ENCODE data around the gene CDH10.

DNA sequence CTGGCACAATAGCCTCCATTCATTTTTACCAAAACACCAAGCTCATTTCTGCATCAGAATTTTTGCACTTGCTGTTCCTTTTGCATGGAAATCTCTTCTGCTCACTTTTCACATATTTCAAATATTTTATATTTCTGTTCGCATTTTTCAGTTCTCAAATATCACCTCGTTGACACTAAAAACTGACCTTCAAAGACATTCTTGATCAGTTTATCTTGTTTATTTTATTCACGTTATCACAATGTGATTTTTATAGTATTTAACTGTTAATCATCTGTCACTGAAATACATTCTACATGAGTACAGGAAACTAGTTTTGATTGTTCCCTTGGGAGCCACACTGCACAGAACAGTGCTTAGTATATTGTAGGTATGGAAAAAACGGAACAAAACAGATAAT is 29.6 kb downstream of the CDH10 start:
- TF ChIP-seq POLR2A (IDR thresholded peaks at IDR 0.05): no peak
- no peak for TF ChIP-seq CTCF (IDR thresholded peaks at IDR 0.05)
